NCI-H2196 (cell line): ENCODE measurements around the gene MAP2.

Source experiments
- DNase-seq: peaks from one replicate; lab custom pipeline; 2025; ENCODE audit not compliant: unreplicated experiment; lab: John Stamatoyannopoulos, UW

MAP2 gene

DNA sequence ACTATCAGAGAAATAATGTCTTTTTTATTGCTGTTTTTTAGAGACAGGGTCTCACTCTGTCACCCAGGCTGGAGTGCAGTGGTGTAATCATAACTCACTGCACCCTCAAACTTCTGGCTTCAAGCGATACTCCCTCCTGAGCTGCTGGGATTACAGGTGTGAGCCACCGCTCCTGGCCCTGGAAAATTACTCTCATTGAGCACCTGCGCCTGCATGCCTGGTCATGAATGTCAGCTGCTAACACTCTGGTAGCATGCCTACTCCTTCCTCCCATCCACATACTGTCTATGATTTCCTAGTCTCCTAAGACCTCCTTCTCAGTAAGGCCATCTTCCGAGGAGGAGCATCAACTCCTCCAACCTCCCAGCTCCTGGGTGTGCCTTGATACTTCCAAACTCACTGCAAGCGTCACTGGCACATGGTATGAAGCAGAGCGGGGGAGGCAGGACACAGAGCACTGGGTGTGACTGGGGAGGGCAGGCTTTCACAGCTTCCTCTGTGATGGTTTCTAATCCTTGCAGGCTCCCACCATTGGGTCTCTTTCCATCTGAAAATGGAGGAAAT, 1.6 kb upstream of the MAP2 start:
- DNase-seq, result no peak

DNA sequence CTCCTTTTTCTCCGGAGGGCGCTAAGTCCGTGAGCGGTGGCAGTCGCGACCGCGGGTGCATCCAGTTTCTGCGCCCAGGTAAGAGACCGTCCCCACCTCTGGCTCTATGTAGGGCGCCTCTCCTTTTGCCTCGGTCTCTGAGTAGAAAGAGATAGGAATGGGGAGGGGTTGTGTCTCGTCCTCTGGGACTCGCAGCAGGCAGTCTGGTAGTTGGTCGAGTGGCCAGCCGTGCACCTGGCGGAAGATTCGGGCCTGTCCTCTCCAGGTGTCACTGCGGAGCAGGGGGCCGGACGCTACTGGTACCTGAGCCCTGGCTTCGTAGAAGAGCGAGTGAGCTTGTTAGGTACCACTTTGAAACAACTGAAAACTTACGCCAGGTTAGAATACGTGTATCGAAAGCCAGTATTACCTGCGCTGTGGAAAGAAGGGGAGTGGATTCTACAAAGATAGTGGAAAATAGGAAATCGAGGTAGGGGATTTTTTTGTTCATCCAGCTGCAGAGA, 403 bp downstream of the MAP2 start:
- DNase-seq, result peak; percentile 48

DNA sequence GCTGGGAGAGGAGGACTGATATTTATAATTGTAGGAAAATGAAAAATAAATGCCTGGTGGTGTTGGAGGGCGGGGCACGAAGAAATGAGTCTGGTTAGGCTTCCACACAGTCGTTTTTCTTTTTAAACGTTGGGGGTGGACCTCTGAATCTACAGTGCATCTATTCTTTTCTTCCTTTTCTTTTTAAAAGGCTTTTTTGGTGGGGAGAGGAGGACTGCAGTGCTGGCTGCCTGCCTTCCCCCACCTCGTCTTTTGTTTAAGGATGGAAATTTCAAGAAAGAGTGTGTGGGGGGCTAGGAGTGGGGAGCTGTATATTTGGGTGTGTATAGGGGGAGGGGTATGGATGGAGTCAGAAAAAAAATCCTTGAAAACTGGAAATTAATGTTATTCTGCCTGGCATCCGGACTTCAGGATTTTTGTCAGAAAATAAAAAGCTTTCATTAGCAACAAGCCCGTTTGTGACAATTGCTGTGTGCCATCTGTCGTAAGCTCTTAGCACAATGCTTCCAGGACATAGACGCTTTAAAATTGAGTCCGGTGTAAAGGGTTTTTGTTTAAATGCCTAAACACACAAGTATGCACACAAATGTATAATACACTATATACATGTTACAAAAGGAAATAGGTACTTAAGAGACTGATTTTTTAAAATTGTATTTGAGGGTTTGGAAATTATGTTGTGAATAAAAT, 1.1 kb downstream of the MAP2 start:
- DNase-seq, result no peak

DNA sequence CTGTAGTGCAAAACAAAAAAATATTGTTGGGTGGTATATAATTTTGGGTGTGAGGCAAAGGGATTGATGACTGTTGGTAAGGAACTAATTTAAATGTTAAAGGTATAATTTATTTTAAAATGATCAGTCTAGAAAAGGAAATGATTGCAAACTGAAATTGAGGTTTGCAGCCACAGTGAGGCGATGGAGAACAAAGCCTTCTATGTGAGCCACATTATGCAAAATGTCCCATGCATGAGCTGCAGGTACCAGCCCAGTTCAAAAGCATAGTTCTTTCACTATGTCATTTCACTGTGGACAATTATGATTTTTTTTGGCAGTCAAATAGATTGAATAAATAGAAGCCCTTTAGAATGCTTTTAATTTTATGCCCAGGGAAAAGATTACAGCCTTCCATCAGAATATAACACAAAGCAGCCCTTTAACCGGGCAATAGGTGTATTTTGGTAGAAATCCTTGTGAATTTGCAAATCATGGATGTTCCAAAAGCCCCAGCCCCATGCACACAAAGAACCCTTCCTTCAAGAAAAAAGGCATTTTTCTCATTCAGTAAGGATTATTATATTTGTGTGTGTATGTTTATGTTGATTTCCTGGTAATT, 1.7 kb downstream of the MAP2 start:
- peak; percentile 71 for DNase-seq

DNA sequence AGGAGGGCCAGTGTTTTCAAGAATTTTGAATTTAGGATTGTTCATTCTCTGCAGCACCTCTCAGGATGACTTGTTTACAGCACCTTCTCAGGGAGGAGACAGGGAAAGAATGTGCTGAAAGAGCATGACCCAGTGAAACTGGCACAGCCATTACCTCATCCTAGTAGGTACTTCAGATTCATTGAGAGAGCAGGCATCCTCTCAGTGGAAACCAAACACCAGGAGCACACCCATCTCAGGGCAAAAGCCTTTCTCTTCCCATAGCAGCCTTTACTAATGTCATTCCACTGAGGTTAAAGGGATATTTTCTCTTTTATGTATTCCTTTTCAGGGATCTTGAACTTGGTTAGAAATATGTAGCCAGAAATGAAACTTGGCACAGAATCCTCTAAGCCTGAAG, 2.6 kb downstream of the MAP2 start:
- DNase-seq, result peak; percentile 84

DNA sequence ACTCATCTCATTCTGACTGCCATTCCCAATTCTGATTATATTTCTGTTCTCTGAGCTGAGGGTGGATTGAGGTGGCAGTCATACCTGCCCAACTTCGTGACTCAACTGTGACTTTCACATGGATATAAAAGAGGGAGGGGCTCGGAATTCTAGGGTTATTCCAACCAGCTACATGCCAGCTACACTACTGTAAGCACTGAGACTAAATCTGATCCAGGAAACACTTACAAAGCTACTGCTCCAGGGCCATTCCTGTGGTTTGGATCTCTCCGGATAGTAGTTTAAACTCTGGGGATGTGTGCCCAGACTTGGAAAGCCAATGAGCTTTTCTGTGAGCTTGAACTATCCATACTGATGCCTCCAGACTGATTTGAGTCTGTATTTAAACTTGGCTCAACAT, 7.9 kb downstream of the MAP2 start:
- no peak for DNase-seq

DNA sequence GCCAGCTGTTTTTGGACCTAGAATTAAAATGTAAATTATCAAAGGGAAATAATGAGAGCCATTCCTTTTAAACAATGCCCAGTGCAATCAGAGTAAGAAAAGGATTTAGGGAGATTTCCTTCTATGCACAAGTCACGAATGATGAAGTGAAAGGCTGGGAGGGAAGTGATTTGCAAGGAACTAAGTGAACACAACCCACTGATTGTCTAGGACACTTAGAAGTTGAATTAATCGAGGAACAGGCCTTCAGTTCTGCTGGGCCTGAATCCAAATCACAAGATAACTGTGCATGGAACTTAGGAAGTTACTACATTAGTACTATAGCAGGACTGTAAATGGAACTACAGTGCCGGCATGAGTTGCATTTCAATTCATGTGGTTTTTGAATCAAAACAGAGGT, 17.7 kb downstream of the MAP2 start:
- DNase-seq, result no peak

DNA sequence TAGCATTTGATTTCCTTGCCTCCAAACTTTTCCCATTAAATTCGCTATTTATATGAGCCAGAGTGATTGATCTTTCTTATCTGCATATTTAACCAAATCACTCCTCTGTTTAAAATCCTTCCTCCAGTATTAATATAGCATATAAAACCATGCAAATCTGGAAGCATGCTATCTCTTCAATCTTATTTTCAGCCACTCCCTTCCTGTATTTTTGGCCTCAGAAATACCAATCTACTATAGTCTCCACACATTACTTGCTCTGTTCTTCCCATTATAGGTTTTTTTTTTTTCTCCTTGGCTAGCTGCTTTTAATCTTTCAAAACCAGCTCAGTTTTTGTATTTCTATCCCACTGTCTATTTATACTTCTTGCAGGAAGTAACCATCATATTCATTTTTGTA, 19.1 kb downstream of the MAP2 start:
- DNase-seq, result no peak

DNA sequence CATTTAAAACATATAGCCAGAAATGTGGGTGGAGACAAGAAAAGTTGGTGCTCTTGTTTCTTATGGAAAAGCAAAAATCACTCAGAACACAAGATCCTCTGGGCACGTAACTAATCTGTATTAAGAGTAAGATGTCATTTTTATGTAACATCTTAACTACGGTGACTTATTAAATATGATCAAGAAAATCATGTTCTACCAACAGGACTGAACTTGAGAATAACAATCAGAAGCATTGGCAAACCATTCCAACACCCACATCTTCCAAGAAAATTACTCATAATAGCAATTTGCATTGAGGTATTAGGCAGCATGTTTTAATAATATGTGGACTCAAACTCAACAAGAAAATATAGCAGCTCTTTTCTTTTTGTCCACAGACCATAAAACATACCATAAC, 21.6 kb downstream of the MAP2 start:
- DNase-seq, result no peak

DNA sequence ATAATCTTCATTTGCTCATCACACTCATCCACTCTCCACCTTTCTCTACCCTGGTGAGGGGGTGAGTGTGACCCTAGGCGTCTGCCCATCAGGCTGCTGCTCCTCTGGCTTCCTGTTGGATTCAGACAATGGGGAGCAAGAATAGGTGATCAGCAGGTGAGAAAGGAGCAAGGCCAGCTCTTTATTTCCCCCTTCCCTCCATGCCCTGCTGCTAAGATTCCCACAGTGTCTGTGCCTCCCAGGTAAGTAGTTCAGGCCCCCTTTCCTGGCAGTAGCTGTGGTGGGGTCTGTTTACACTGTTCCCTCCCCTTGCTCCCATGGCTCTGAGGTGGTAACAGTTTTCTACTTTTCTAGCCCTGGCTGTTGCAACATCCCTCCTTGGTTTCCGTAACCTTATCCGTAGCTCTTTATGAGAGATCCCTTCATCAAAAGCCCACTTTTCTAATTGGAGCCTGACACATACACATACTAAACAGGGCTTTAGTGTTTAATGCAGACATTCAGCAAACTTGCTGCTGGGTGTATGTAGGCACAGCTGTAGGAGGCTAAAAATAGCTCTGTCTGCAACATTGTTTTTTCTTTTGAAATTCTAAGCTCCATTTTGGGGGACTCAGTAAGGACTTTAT, 27.5 kb downstream of the MAP2 start:
- DNase-seq, result peak; percentile 36

DNA sequence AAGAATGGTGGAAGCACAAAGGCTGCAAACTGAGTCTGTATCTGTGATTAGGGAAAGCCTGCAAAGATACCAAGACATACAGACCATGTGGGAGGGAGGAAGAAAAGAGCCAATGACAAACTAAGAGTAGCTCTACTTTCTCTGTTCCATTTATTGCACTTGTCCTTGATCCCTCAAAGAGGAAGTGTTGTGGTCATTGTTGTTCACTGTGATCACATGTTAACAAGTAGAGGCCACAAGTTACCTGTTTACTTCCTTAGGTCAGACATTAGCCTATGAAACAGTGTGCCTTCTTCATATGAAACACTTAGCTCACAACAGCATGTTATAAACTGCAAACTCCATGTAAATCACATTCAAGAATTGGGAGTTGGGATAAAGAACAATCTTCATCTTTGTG, 32.6 kb downstream of the MAP2 start:
- no peak for DNase-seq

DNA sequence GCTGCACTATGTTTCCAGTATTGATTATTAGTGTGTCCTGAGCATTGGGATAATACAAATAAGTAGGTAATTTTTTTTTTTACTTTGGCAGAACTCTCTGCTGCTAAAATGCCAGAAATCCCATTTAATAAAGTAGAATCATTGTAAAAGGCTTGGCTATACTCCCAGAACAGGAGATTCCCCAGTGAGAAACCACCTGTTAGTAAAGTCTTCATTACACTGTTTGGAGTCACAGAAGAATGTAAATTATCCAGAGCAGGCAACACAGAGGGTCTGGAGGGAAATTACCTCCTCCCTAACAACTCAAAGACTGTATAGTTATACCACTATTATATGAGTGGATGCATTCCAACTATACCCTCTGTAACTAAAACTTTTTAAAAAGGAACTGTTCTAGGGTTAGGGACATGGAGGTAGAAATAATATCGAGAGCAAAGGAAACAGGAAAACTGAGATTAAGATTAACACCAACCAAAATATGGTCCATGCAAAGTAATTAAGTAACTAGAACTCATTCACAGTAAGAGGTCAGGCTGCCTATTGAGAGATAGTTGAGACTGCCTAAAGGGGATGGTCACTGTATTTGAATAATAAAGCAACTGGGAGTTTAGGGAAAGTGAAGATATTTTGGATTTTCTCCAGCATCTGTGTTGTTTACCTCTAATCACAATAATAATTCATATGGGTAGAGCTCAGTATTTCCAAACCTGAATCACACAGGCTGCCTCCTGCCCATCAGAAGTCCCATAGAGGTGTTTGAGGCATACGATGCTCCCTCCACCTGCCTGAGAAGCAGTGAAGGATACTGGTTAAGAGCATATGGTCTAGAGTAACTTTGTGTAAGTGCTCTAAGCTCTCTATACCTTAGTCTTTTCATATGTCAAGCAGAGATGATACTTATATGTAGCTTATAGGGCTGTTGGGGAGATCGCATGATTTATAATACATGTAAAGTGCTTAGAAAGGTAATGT, 34.4 kb downstream of the MAP2 start:
- DNase-seq, result no peak

DNA sequence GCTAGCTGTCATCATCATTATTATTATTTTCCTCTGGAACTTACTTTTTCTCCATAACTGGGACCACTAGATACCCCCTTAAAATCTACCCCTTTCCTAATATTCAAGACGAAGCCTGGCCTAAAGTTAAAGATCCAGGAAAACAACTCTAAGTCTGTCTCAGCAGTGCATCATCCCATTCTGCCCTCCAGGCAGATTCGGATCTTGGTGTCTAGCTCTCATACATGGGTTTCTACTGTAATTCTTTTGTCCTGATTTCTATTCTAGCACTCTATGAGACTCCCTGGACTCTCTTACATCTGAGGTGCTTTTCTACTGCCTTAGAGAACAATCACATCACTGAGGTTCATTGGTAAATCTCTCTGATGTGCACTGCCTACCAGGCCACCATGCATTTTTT, 35.5 kb downstream of the MAP2 start:
- DNase-seq, result no peak

DNA sequence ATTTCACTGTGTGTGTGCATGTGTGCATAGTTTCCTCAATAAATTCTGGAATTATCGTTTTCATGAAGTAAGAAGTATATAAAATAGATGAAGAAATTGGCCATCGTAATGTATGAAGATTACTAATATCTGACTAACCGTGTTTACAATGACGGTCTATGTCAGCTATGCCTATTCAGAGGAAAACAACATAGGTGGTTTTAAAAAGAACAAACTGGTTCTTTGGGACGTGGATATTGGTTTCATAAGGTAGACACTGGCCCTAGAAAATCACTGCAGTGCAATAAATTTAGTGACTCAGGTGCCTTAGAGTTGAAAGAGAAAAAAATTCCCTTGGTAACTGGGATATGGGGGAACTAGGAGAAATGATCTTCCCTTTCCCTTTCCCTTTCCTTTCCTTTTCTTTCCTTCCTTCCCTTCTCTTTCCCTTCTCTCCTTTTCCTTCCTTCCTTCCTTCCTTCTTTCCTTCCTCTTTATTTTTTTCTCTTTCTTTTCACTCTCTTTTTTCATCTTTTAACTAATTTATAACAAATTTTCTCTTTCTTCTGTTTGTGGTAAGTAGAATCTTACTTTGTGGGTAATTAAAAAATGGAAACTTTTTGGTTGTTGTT, 36.4 kb downstream of the MAP2 start:
- no peak for DNase-seq

DNA sequence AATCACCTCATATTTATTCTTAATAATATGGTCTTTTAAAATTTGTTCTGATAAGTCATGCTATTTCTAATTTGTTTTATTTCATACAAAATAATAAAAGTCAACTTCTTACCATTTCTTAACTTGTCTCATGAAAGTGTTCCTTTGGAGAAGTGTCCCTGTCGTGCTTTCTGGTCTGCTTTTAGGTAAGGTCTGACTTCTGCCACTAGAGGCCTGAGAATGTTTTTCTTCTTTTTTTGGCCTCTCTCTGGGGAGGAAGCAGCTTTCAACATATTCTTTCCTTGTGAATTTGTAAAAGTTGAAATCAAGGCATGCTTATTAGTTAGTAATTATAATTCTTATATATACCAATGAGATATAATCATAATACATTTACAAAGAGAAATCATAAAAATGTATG, 39.4 kb downstream of the MAP2 start:
- no peak for DNase-seq

DNA sequence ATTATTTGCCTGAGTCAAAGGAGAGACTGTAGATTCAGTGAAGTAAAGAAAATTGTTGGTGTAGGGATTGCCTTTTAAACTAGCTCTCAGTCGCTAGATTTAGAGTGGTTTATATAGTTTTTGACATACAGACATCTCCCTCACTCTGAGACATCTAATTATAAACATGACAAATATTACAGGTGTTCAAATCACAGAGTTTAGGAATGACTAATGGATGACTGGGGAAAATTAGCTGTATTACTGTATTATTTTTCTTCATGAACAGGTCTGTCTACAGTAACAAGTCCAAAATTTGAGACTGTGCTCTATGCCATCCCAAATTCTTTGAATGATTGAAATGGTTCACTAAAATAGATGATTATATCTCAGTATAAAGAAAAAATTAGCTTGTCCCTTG, 40.0 kb downstream of the MAP2 start:
- no peak for DNase-seq

DNA sequence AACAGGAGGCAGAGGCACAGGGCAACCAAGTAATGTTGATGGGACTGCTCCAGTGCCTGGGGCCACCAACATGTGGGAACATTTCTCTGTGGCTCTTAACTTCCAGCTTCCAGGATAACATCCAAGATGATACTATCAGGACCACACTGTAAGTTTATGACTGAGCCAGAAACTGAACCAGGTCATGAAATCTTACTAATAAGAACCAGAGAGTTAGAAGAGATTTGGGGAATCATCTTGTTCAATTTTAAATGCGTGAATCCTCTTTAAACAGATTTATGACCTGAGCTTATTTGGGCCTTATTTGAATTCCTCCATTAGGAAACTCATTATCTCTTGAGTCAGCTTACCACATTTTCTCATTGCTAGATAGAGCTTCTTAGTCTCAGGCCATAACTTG, 45.0 kb downstream of the MAP2 start:
- no peak for DNase-seq

DNA sequence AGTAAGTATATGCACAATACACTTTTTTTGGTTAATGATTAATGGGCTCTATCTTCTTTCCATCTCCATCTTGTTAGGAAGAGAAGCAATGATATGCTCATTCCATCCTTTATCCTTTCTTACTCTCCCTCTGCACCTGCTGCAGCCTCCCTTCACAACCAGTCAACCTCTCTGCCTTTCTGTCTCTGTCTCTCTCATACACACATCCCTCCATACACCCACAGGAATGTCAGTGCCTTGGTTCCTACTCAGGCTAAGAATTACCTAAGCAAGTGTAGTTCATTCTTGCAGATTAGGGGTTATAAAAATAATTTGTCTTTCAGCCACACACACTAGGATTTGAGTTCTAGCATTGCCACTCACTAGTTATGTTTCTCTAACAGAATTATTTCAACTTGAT, 45.6 kb downstream of the MAP2 start:
- DNase-seq, result no peak

DNA sequence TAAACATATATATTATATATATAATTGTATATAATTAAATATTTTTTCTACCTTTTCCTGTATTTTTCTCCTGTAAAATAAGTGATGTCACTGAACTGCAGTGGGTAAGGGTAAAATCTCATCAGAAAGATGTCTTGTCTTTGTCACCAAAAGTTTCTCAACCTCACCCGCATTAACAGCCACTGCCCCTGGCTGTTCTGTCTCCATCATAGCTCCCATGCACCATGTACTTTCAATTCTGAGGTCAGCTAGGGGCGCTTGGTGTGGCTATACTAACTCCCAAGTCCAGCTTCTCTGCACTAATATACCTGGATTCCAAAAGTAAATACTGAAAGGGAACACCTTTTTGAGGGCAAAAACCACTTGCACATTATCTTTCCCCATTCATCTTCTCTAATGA, 46.6 kb downstream of the MAP2 start:
- DNase-seq, result no peak

DNA sequence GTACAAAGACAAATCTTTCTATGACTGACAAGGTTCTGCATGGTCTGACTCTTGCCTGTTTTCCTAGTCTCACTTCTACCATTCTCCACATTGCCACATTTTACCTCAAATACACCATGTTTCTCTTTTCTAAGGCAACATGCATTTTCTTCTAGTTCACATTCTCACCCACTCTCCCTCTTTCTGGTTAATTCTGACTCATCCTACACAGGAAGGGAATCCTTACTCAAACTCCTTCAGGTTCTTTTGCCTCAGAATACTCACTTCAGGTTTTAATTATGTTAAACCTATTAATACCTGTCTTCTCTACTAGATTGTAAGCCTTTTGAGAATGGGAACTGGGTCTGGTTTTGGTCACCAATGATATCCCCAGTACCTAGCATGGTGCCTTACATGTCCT, 47.2 kb downstream of the MAP2 start:
- DNase-seq, result no peak
